NCI-H1694 (cell line): ENCODE data around the gene NAE1.
"Not testable (repeated sequence)": the region's sequence is repeated elsewhere in the genome, so short reads cannot be mapped to it uniquely, and the experiment has no call there.

Source experiments
- DNase-seq: peaks from one replicate; lab custom pipeline; 2025; lab: John Stamatoyannopoulos, UW

The NAE1 gene

DNA sequence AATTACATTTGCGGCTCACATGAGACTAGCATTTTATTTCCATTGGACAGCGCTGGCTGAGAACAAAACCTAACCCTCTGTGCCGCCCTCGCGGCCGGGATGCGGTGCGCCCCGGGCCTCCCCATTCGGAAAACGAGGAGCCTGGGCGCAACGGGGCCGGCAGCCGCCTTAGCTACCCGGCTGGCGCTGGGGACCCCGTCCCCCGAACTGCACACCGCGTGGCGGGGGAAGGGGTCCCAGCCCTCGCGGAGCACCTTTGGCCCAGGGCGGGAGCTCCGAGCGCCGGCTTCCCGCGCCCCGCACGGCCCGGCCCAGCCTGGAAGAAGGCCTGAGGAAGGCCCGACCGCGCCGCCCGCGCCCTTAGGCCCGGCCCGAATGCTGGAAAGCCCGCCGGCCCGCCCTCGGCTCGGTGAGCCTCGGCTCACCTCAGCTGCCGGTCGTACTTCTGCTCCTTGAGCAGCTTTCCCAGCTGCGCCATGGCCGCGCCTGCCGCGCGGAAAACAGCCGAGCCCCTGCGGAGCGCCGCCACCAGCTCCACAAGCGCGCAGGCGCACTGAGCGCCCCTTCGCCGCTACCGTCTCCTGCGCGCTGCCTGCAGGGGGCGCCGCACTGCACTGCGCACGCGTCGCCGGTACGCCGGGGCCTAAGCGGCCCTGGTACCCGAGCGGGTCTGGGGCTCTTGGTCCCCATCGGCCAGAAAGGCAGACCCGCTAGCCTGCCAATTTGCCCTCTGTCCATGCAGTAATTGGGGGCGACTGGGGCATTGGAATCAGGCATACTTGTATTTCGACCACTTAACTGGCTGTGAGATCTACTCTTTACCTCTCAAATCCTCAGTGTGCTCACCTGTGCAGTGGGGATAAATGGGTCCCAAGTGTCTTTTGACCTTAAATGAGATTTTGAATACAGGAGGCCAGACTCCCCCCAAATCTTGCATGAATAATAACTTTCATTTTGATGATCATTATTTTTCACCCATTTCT lies at the start of gene NAE1:
Gene NAE1 (minus strand): TSS at position 555 of the 983 bp plus-strand sequence. CDS start 77 bp downstream, at position 478.
- peak; percentile 50 for DNase-seq

DNA sequence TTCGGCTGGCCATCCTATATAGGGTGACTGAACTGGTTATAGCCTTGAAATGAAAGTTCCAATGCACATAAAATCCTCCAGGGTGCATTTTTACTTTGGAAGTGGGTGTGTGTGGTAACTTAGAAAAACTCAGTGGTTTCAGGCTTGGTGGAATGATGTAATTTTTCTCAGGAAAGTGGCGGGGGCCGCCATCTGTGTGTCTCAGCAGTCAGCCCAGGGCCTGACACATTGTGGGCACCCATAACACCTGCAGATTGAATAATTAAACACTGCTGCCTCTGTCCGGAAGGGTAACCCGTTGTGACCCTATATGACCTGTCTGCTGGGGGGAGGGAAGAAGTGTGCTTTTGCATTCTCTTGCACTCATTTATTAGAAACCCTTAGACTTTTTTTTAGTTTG lies 47.3 kb upstream of the NAE1 start:
- DNase-seq = no peak

DNA sequence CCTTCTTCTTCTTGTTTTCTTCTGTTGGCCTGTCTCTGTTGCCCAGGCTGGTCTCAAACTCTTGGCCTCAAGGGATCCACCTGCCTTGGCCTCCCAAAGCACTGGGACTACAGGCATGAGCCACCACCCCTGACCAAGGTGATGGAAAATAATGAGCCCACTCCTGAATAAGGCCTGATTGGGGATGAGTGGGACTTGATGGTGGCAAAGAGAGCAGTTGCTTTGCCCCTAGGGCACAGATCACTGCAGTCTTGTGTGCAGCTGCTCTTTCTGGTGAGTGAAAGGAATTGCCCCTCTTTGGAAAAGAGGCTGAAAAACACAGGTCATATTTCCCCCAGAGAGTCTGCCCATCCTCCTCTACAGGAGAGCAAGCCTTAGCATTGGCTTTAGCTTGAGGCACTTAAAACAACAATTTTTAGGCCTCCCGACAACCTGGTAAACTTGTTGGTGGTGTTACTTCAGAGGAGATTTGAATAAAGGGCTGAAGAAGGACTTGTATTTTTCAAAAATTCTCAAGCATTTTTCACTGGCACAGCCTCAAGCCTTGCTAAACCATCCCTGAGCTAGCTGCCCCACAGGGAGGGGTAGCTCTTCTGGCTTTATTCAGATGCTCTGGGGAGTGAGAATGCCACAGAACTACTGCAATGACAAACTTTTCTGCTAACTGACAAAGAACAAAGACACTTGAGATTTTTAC lies 43.5 kb upstream of the NAE1 start:
- DNase-seq = no peak

DNA sequence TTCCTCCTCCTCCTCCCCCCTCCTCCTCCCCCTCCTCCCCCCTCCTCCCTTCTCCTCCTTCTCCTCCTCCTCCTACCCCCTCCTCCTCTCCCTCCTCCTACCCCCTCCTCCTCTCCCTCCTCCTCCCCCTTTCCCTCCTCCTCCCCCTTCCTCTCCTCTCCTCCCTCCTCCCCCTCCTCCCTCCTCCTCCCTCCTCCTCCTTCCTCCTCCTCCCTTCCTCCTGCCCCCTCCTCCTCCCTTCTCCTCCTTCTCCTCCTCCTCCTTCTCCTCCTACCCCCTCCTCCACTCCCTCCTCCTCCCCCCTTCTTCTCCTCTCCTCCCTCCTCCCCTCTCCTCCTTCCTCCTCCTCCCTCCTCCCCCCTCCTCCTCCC lies 42.9 kb upstream of the NAE1 start:
- no peak for DNase-seq

DNA sequence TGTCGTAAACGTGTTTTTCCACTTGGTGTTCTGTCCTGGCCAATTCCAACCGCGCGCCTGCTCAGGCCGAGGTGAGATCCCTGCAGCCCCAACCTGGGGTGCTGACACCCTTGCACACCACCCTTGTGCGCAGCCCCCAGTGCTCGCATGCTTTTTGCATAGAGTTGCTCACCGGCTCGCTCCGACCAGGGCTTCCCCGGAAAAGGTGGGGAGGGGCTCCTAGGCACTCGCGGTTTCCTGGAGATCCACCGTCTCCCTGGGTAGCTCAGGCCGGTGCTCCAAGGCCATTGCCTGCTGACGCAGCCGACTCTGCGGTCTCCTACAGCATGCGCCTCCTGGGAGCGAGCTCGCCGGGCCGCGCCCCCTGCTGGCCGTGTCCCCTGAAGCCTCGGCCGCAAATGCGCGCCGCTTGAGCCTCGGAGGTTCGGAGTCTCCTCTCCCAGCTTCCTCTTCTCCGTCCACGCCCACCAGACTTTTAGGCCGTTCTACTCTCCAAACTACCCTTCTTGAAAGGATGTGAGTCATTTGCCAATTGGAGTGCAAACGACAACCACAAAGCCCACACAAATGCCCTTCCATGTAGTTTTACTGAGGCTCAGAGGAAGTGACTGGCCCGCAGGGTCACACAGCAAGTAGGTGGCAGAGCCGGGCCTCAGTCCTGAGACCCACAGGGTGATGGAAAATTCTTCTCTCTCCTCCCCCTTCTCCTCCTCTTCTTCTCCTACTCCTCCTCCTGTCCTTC lies 42.3 kb upstream of the NAE1 start:
- peak; percentile 41 for DNase-seq

DNA sequence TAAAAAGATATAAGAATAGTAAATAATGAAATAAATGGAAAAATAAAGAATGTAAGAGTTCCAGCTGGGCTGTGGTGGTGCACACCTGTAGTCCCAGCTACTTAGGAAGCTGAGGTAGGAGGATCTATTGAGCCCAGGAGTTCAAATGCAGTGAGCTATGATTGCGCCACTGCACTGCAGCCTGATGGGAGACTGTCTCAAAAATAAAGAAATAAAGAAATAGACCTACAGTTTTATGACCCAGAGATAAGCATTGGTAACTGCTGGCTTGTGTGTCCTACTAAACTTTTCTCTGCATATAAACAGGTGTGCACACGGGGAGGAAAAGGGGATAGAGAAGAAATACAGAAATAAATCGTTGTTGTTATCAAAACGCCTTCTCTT lies 41.8 kb upstream of the NAE1 start:
- no peak for DNase-seq

DNA sequence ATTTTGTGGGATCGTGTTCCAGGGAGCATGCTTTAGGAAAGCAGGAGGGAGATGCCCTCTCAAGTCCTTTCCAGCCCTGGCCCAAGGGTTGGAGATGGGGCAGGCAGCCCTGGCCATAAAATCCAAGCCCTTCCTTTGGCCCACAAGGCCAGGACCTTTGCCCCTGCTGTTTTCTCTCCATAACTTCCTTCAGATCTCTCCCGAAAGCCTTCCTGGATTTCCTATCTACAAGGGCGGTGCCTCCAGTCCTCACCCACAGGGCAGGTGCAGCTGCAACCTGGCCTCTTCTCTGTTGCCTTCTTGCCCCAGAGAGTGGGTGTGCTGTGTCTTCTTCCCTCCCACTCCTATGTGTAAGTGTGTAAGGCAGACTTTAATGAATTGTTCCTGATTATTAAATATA lies 41.1 kb upstream of the NAE1 start:
- DNase-seq = no peak

DNA sequence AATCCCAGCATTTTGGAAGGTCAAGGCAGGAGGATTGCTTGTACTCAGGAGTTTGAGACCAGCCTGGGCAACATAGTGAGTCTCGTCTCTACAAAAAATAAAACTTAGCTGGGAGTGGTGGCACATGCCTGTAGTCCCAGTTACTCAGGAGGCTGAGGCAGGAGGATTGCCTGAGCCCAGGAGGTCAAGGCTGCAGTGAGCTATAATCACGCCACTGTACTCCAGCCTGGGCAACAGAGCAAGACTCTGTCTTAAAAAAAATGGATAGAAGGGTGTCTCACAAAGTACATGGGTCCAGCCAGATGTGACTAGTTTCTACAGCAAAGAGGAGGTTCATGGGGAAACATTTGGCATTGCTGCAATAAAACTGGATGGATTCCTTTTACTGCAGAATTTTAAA lies 40.6 kb upstream of the NAE1 start:
- DNase-seq = not testable (repeated sequence)

DNA sequence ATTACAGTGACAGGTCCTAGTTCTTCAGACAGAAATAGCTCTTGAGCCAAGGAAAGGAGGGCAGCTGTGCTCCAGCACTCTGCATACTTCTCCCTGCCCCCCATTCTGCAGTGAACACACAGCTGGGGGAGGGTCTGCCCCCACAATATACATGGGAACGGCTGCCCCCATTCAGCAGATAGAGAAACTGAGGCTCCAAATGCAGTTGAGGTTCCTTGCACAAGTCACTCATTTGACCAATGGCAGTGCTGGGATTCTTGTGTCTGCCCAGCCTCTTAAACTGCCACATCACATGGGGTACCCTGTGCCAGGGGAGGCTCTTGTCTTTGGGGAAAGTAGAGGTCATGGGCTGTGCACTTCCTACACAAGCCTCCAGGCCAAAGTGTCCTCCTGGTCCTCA lies 38.6 kb upstream of the NAE1 start:
- no peak for DNase-seq

DNA sequence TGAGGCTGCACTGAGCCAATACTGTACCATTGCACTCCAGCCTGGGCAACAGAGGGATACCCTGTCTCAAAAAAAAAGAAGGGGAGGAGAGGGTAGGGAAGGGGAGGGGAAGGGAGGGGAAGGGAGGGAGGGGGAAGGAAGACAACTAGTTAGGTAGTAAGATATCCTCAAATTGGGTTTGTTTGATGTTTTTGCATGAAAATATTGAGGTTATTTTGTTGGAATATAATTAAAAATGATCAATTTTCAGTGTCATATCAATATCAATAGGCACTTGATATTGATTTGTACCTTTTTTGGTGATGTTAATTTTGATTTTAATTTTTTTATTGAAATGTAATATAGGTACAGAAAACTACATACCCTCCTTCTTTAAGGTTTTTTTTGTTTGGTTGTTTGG lies 32.9 kb upstream of the NAE1 start:
- no peak for DNase-seq

DNA sequence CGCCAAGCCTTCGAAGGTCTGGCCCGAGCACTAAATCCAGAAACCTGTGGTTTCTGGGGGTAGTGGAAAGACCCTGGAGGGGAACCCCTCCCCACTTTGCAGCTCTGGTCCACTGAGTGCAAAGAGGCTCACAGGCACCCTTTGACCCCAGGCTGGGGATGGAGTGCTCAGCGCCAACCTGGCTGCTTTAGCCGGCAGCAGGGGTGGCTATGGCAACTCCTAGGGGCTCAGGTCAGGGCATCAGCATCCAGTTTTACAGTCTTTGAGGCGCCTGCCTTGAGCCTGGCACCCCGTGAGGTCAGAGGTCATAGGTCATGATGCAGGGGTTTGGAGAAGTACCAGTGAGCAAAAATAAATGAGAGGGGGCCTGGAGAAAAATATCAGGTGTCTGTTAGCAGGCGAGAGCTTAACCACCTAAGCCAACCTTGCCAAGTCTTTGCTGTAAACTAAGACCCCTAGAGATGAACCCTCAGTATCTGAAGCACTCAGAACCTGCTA lies 31.3 kb upstream of the NAE1 start:
- no peak for DNase-seq

DNA sequence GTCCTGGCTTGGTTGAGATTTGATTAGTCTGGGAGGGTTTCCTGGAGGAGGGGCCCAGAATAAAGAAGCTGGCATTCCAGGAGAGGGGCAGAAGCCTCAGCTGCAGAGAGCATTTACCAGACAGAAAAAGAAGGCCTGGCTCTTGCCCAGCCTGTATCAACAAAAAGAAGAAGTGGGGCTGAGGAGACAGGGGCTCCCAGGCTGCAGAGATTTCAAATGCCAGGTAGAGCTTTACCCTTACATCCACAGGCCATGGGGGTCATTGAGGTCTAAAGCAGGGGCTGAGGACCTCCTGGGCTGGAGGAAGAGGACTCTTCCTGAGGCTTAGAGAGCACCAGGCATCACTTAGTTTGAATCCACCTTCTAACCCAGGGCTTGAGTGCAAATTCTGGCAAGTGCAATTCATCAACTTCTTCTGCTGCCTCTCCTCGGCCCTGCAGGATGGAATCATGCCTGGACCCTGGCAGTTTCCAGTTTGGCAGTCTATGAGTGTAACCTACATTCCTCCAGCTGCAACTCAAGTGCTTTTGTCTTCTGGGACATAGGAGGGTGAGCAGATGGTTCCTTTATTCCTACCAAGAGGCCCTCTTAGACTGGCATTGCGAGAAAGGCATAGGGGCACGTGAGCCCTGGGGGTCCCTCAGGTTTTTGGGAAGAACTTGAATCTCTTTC lies 28.8 kb upstream of the NAE1 start:
- no peak for DNase-seq

DNA sequence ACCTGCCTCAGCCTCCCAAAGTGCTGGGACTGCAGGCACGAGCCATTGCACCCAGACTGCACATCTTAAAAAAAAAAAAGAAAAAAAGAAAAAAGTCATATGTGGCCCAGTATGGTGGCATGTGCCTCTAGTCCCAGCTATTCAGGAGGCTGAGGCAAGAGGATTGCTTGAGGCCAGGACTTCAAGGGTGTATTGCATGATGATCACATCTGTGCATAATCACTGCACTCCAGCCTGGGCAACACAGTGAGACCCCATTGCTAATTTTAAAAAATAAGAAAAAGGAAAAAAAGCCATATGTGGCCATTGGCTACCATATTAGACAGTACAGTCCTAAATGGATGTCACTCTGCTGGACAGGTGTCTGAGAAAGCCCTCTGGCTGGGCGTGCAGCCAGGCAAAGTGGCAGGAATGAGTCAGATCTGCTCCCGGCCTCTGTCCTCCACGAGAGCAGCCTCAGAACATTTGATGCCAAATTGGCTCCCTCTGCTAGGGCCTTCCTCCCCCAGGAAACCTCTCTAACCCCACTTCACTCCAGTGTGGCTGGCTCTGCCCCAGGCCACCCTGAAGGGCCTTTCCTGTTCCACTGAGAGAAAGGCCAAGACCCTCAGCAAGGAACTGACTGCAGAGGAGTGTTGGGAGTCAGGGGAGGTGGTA lies 28.1 kb upstream of the NAE1 start:
- no peak for DNase-seq

DNA sequence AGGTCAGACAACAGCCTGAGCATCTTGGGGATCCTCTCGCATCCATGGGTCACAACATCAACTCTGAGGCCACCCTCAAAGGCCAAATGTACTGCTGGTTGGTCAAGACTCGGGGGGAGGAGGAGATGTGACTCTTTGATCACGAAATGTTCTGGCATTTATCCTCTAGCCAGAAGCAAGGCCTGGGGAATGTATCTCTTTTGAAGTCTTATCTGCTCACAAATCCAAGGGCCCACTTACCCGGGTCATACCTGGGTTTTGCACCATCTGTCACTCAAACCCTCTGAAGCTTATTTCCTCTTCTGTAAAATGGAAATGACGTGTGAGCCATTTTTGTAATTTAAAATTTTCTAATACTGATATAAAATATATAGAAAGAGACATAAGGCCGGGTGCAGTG lies 26.7 kb upstream of the NAE1 start:
- DNase-seq = no peak

DNA sequence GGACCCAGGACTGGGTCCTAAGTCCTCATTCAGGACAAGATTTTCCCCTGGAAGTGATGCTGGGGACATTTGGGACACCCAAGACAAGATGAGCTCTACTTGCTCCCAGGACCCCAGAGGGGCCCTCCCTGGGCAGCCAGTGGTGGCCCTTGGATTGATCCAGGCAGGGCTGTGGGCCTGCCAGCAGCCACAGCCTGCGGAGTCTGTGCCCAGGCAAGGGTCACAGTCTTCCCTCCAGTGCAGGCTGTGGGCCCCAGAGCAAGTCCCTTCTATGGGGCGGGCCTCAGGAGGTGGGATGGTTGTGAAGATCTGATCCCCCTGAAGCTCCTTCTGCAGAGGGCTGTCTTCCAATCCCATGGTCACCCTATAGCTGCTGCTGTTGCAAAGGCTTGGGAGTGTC lies 26.0 kb upstream of the NAE1 start:
- DNase-seq = no peak

DNA sequence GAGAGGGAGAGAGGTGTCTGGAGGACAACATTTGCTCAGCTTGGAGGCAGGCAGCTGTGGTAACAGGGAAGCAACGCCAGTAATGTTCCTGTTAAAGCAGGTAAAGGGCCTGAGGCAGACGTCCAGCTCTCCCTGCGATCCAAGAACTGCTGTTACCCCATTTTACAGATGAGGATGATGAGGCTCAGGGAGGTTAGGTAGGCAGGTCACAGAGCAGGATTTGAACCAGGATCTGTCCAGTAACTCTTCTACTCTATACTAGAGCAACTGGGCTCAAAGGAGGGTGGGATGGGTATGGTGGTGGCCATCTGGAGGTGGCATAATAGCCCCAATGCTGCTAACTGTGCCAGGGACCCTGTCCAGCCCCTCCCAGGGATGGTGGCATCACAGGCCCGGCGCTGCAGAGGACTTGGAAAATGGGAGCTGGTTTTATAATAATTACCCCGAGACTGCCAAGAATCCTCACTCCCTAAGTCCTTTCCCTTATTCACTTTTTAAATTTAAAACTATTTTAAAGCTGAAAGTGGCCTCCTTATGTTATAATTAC lies 25.5 kb upstream of the NAE1 start:
- DNase-seq = no peak

DNA sequence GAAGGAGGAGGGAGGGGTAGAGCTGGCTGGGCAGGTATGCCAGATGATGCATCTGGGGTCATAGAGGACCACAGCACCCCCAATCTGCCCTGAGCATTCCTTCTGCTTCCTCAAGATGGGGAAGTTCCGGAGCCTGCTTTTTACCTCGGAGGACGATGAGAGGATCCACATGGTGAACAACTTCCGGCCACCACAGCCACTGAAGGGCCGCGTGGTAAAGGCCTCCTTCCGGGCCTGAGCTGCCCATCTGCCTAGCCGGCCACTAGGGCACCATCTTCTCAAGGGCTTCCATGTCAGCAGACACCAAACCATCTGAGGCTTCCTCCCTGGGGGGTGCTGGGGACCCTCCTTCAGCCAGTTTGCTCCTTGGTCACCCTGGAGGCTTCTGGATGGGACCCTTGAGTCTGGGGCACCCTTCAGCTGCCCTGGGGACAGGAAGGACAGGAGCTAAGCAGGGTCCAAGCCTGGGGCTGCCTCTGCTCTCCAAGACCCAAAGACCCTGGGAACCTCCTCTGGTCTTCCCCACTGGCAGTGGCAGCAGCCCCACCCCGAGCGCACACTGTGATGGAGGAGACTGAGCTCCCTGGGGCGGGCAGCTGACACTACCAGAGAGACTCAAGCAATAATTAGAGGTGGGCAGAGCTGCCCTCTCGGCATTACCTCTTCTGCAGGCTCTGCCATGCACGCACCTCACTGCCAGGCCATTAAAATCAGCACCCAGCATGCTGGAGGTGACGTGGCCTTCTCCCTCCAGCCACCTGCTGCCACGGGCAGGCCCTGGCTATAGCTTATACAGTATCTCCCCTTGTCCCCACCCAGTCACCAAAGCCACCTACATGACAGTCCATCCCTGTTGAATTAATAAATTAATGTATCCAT lies 22.7 kb upstream of the NAE1 start:
- DNase-seq = no peak

DNA sequence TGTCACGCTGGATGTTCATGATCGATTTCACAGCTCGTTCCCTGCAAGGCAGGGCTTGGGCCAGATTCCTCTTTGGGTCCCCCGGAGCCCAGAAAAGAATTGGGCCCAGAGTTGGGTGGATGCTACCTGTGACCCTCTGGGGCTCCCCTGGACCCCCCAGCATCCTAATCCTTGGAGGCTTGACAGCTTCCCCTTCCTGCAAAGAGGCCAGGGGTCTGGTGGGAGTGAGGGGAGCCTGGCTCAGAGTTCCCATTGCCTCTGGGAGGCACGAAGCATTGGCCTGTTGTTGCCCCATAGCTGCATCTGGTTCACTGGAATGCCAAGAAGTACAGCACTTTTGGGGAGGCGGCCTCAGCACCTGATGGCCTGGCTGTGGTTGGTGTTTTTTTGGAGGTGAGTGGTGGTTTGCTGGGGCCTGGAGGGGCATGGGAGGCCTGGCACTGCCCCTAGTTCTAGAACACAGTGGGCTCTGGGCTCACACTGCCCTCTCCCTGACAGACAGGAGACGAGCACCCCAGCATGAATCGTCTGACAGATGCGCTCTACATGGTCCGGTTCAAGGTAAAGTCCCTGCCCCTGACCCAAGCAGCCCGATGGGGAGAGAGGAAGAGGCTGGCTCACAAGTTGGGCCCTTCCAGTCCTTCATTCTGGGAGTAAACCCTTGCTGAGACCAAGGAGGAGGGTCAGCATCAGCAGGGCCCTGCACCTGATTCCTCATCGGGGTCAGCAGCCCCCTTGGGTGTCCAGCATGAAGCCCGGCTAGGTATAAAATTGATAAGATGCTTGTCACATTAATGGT lies 20.6 kb upstream of the NAE1 start:
- no peak for DNase-seq

DNA sequence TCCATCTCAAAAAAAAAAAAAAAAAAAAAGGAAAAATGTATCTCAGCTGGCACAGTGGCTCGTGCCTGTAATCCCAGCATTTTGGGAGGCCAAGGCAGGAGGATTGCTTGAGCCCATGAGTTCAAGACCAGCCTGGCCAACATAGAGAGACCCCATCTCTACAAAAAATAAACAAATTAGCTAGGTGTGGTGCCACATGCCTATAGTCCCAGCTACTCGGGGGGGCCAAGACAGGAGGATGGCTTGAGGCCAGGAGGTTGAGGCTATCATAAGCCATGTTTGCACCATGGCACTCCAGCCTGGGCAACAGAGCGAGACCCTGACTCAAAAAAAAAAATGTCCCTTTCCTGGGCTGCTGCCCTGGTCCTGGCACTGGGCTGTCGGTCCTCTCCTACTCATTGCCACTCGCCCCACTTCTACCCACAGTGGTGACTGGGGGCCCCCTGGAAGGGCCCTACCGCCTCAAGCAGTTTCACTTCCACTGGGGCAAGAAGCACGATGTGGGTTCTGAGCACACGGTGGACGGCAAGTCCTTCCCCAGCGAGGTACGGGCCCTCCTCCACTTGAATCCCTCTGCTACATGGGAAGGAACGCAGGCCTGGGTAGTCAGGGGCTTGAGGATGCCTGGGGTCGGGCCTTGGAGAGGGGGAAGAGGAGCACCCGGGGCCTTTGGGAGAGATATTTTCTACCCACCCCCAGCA lies 19.5 kb upstream of the NAE1 start:
- DNase-seq = no peak
